GM10266 (cell line): ENCODE data around the gene SYT1.

Source experiments
- DNase-seq: peaks from one replicate; pipeline ENCODE4 v3.0.0; 2012; ENCODE audit errors: extremely low spot score
- CTCF ChIP-seq: IDR thresholded peaks from 2 replicates; pipeline ENCODE4 v1.5.1; 2012; ENCODE audit warnings: mild to moderate bottlenecking, low read depth; ENCODE audit not compliant: control insufficient read depth, insufficient read depth; ENCODE audit errors: missing control alignments

Gene SYT1

GRCh38 chr12:79324571-79324970 lies 460.0 kb downstream of the SYT1 start:
- DNase-seq: no peak
- TF ChIP-seq CTCF: no peak

GRCh38 chr12:79326222-79326621 lies 461.6 kb downstream of the SYT1 start:
- TF ChIP-seq CTCF: no peak
- DNase-seq: no peak

GRCh38 chr12:79326663-79327062 lies 462.1 kb downstream of the SYT1 start:
- no peak for TF ChIP-seq CTCF
- DNase-seq: no peak

- no peak for DNase-seq
- no peak for TF ChIP-seq CTCF
Measured at GRCh38 chr12:79327465-79327864, 462.9 kb downstream of the SYT1 start.

- no peak for TF ChIP-seq CTCF
- DNase-seq: no peak
Measured at GRCh38 chr12:79329933-79330332, 465.4 kb downstream of the SYT1 start.

GRCh38 chr12:79331870-79332269 lies 467.3 kb downstream of the SYT1 start:
- no peak for TF ChIP-seq CTCF
- no peak for DNase-seq

- no peak for TF ChIP-seq CTCF
- no peak for DNase-seq
Measured at GRCh38 chr12:79333144-79333543, 468.6 kb downstream of the SYT1 start.
